Left cardiac atrium (tissue), 2 donors: ENCODE measurements around the gene RHOB. TPM values are rescaled to one million over a fixed set of nuclear protein-coding genes. Genes with fewer than 3 reads are reported as not detected.

Experiments used
- total RNA-seq, 2 donors: library from RNA; stranded (reverse); fragmentation: NEBNext Ultra II Directional; extraction: Animal tissue kit (Norgen Biotek cat#: 25700); gene quantifications; one replicate each; pipeline ENCODE4 v1.2.1, GENCODE V29; 2021
- donor health status: DM: no; HTN: yes; CAD: no; lungs with severe emphysema.
- donor health status: DM: yes; HTN: yes; CAD: no.

The RHOB gene
- total RNA-seq, 2 donors from 2014 or later: 224 to 279 TPM

Other genes starting within 250 kb of the RHOB start
- under 1 TPM; 0.21 to 0.50 TPM for gene SDC1, start 221.9 kb upstream of the RHOB start, total RNA-seq
- gene PUM2, start 96.2 kb upstream of the RHOB start, total RNA-seq: 10 to 100 TPM; 70.3 to 73.0 TPM
- gene HS1BP3, start 204.0 kb downstream of the RHOB start, total RNA-seq: 10 to 100 TPM; 19.8 to 21.4 TPM
- 1 to 10 TPM in 1 of 2 donors, under 1 TPM in 1; 0.32 to 4.8 TPM for gene GDF7, start 220.1 kb downstream of the RHOB start, total RNA-seq